Measurements from ENCODE around the gene PNPLA1.

The PNPLA1 gene

GRCh38 chr6:36340306-36340617, 70.4 kb downstream of the PNPLA1 start:
- peaks cover 14% of the 10 kb centered on the region for H3K4me1 Mint-ChIP-seq (ENCODE audit: low read depth)
- H3K27ac Mint-ChIP-seq = no peak overlapping the region
- no peak overlapping the region for H3K4me3 Mint-ChIP-seq
- H3K9me3 Mint-ChIP-seq (ENCODE audit: low read depth) = no peaks in the 10 kb centered on the region
- H3K27me3 Mint-ChIP-seq = peaks cover 10% of the 10 kb centered on the region
- H3K36me3 Mint-ChIP-seq = no peaks in the 10 kb centered on the region

- H3K36me3 Mint-ChIP-seq = no peaks in the 10 kb centered on the region
- H3K4me3 Mint-ChIP-seq = no peak overlapping the region
- peaks cover 10% of the 10 kb centered on the region for H3K27me3 Mint-ChIP-seq
- no peaks in the 10 kb centered on the region for H3K9me3 Mint-ChIP-seq (ENCODE audit: low read depth)
- peaks cover 14% of the 10 kb centered on the region for H3K4me1 Mint-ChIP-seq (ENCODE audit: low read depth)
- no peak overlapping the region for H3K27ac Mint-ChIP-seq
Measured at GRCh38 chr6:36340618-36341454, 71.0 kb downstream of the PNPLA1 start.

DNA sequence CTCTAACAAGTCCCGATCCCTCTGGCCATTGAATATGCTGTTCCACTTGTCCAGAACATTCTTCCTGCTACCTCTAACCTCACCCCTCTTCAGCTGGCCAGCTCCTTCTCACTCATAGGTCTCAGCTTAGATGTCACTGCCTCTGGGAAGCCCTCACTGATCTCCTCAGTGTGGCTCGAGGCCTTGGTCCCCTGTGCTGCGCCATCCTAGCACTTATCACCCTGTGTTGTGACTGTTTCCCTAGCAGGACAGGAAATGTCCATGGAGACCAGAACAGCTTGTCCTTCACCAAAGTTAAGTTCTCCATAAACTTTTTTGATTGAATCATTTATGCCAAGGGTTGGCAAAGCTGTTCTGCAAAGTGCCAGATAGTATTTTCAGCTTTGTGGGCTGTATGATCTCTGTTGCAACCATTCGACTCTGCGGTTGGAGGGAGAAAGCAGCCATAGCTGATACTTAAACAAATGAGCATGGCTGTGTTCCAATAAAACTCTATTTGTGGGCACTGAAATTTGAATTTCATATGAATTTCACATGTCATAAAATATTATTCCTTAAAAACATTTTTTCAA, 73.3 kb downstream of the PNPLA1 start:
- H3K27ac Mint-ChIP-seq = no peak overlapping the region
- H3K9me3 Mint-ChIP-seq (ENCODE audit: low read depth) = no peaks in the 10 kb centered on the region
- peaks cover 2% of the 10 kb centered on the region for H3K4me1 Mint-ChIP-seq (ENCODE audit: low read depth)
- H3K27me3 Mint-ChIP-seq = peaks cover 10% of the 10 kb centered on the region
- no peak overlapping the region for H3K4me3 Mint-ChIP-seq
- H3K36me3 Mint-ChIP-seq = no peaks in the 10 kb centered on the region

DNA sequence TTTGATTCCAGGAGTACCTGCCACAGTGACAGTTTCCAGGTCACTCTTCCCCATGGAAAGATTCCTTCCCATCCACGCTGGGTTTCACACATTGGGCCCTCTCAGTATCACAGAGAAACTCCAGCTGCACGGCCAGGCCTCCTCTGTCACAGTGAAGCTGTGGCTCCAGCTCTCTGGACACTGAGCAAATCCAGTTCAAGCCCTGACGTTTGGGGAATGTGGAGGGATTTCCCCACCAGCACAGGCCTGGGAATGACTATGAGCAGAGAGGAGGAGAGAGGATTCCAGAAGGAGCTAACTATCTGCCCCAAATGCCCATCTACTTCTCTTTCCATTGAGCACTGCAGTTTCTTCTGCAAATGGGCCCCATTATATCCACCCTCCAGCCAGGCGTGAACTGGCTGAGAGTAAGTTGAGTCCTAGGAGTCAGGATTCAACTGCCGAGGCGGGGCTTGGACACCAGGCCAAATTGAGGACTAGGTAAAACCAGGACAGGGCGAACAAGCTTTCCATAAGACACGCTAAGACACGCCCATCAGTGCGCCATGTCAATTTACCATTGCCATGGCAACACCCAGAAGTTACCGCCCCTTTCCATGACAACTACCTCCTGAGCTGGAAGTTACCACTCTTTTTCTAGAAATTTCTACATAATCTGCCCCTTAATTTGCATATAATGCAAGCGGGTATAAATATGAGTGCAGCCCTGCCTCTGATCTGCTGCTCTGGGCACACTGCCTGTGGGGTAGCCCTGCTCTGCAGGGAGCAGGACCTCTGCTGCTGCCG, 76.0 kb downstream of the PNPLA1 start:
- Mint-ChIP-seq H3K4me1 (ENCODE audit: low read depth) (peaks cover 2% of the 10 kb centered on the region), H3K4me3 (no peak overlapping the region), H3K9me3 (ENCODE audit: low read depth) (no peaks in the 10 kb centered on the region), H3K27me3 (peaks cover 4% of the 10 kb centered on the region), H3K27ac (no peak overlapping the region), H3K36me3 (no peaks in the 10 kb centered on the region)

DNA sequence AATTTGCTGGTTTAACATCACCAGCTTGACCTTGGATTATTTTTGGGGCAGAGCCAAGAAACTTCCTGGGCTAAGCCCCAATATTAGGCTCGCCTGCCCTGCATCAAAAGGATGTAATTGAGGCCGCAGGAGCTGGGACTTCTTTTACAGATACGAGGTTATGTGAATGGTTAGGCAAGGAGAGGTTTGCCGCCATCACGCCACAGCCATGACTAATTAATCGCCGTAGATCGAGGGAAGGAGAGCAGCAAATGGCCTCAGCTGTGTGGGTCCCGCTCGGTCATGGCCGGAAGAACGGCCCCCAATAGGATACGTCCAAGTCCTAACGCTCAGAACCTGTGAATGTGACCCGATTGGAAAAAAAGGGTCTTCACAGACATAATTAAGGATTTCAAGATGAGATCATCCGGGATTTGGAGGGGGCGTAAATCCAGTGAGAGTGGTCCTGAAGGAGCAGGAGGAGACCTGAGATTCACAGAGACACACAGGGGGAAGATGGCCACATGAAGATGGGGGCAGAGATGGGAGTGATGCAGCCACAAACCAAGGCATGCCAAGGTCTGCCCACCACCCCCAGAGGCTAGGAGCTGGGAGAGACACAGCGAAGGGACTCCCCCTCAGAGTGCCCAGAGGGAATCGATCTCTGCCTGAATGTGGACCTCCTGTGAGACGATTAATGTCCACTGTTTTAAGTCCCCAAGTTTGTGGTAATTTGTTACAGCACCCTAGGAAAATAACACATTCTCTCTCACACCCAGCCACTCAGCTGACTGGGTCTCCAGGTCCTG, 76.8 kb downstream of the PNPLA1 start:
- Mint-ChIP-seq H3K27me3 (peaks cover 3% of the 10 kb centered on the region), H3K4me3 (no peak overlapping the region), H3K9me3 (ENCODE audit: low read depth) (no peaks in the 10 kb centered on the region), H3K36me3 (no peaks in the 10 kb centered on the region), H3K27ac (no peak overlapping the region), H3K4me1 (ENCODE audit: low read depth) (peaks cover 2% of the 10 kb centered on the region)

- no peak overlapping the region for H3K27ac Mint-ChIP-seq
- H3K4me3 Mint-ChIP-seq = no peak overlapping the region
- H3K27me3 Mint-ChIP-seq = peaks cover 2% of the 10 kb centered on the region
- H3K36me3 Mint-ChIP-seq = no peaks in the 10 kb centered on the region
- H3K4me1 Mint-ChIP-seq (ENCODE audit: low read depth) = peaks cover 2% of the 10 kb centered on the region
- no peaks in the 10 kb centered on the region for H3K9me3 Mint-ChIP-seq (ENCODE audit: low read depth)
Measured at GRCh38 chr6:36347621-36348020, 77.8 kb downstream of the PNPLA1 start.

GRCh38 chr6:36349240-36349639, 79.4 kb downstream of the PNPLA1 start:
- peaks cover 2% of the 10 kb centered on the region for H3K4me1 Mint-ChIP-seq (ENCODE audit: low read depth)
- peaks cover 2% of the 10 kb centered on the region for H3K27me3 Mint-ChIP-seq

DNA sequence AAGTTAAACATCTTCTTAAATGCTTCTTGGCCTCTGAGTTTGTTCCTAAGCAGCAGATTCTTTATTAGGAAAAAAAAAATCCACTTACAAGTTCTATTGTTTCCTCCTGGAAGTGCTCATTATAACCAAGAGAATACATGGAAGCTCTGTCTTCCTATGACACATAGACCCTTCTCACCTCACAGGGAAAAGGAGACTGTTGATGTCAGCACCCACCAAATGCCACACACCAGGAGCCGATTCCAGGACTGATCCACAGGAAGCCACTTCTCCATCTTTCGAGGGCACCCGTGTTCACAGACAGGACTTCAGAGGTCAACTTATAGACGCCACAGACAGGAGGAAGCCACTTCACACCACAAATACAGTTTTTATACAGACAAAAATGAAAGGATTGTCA, 80.2 kb downstream of the PNPLA1 start:
- no peaks in the 10 kb centered on the region for H3K36me3 Mint-ChIP-seq
- no peaks in the 10 kb centered on the region for H3K9me3 Mint-ChIP-seq (ENCODE audit: low read depth)
- no peak overlapping the region for H3K27ac Mint-ChIP-seq
- H3K4me3 Mint-ChIP-seq = no peak overlapping the region
- H3K4me1 Mint-ChIP-seq (ENCODE audit: low read depth) = peaks cover 2% of the 10 kb centered on the region
- peaks cover 2% of the 10 kb centered on the region for H3K27me3 Mint-ChIP-seq

More at GRCh38 chr6:36349240-36349639, 79.4 kb downstream of the PNPLA1 start:
- no peak overlapping the region for H3K27ac Mint-ChIP-seq
- no peaks in the 10 kb centered on the region for H3K9me3 Mint-ChIP-seq (ENCODE audit: low read depth)
- no peak overlapping the region for H3K4me3 Mint-ChIP-seq
- no peaks in the 10 kb centered on the region for H3K36me3 Mint-ChIP-seq

GRCh38 chr6:36350681-36351571, 81.1 kb downstream of the PNPLA1 start:
- peaks cover 2% of the 10 kb centered on the region for H3K4me1 Mint-ChIP-seq (ENCODE audit: low read depth)
- H3K27me3 Mint-ChIP-seq = peaks cover 2% of the 10 kb centered on the region
- no peaks in the 10 kb centered on the region for H3K36me3 Mint-ChIP-seq
- no peak overlapping the region for H3K4me3 Mint-ChIP-seq
- no peak overlapping the region for H3K27ac Mint-ChIP-seq
- H3K9me3 Mint-ChIP-seq (ENCODE audit: low read depth) = no peaks in the 10 kb centered on the region

GRCh38 chr6:36352477-36353157, 82.8 kb downstream of the PNPLA1 start:
- H3K4me3 Mint-ChIP-seq = no peak overlapping the region
- H3K27me3 Mint-ChIP-seq = peaks cover 6% of the 10 kb centered on the region
- peaks cover 6% of the 10 kb centered on the region for H3K4me1 Mint-ChIP-seq (ENCODE audit: low read depth)
- no peak overlapping the region for H3K27ac Mint-ChIP-seq
- H3K9me3 Mint-ChIP-seq (ENCODE audit: low read depth) = no peaks in the 10 kb centered on the region
- H3K36me3 Mint-ChIP-seq = no peaks in the 10 kb centered on the region

DNA sequence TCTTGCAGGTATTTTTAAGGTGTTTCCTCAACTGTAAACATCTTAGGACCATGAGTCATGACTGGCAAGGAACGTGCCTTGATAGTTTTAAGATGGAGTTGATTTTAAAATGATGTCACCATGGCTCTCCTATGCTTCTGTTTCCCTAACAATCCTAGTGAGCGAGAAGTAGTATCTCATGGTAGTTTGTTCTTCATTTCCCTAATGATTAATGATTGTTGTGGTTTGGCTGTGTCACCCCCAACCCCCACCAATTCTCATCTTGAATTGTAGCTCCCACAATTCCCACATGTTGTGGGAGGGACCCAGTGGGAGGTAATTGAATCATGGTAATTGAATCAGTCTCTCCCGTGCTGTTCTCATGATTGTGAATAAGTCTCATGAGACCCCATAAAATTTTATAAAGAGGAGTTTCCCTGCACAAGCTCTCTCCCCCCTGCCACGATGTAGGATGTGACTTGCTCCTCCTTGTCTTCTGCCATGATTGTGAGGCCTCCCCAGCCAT, 83.6 kb downstream of the PNPLA1 start:
- H3K9me3 Mint-ChIP-seq (ENCODE audit: low read depth) = no peaks in the 10 kb centered on the region
- peaks cover 6% of the 10 kb centered on the region for H3K27me3 Mint-ChIP-seq
- no peaks in the 10 kb centered on the region for H3K36me3 Mint-ChIP-seq
- H3K27ac Mint-ChIP-seq = no peak overlapping the region
- H3K4me1 Mint-ChIP-seq (ENCODE audit: low read depth) = peaks cover 8% of the 10 kb centered on the region
- H3K4me3 Mint-ChIP-seq = no peak overlapping the region

- no peak overlapping the region for H3K27ac Mint-ChIP-seq
- peaks cover 7% of the 10 kb centered on the region for H3K4me1 Mint-ChIP-seq (ENCODE audit: low read depth)
Measured at GRCh38 chr6:36355819-36356218, 86.0 kb downstream of the PNPLA1 start.

GRCh38 chr6:36357872-36358225, 88.0 kb downstream of the PNPLA1 start:
- no peak overlapping the region for H3K27ac Mint-ChIP-seq
- H3K27me3 Mint-ChIP-seq = peaks cover 6% of the 10 kb centered on the region
- no peak overlapping the region for H3K4me3 Mint-ChIP-seq
- no peaks in the 10 kb centered on the region for H3K9me3 Mint-ChIP-seq (ENCODE audit: low read depth)
- peaks cover 7% of the 10 kb centered on the region for H3K4me1 Mint-ChIP-seq (ENCODE audit: low read depth)
- H3K36me3 Mint-ChIP-seq = no peaks in the 10 kb centered on the region

More at GRCh38 chr6:36355819-36356218, 86.0 kb downstream of the PNPLA1 start:
- H3K36me3 Mint-ChIP-seq = no peaks in the 10 kb centered on the region
- H3K9me3 Mint-ChIP-seq (ENCODE audit: low read depth) = no peaks in the 10 kb centered on the region
- no peak overlapping the region for H3K4me3 Mint-ChIP-seq
- H3K27me3 Mint-ChIP-seq = peaks cover 6% of the 10 kb centered on the region
